ENCODE data around the gene ARHGEF28.
A peak's percentile ranks its signal among the peaks of the same experiment; 100 is the strongest.

Gene ARHGEF28

GRCh38 chr5:73629456-73629855 lies 3.5 kb downstream of the ARHGEF28 start:
- no peak overlapping the region for H2BK5ac ChIP-seq (ENCODE audit: low read depth, low read length, poor library complexity, severe bottlenecking)
- H3K4ac ChIP-seq (ENCODE audit: low read depth in 1 of 2, low read length in 2 of 2), result no peak overlapping the region
- H2BK120ac ChIP-seq (ENCODE audit: low read depth, low read length), result no peak overlapping the region

GRCh38 chr5:73630765-73631164 lies 4.8 kb downstream of the ARHGEF28 start:
- Histone ChIP-seq H4K8ac (ENCODE audit: low read length) (no peak overlapping the region), H2BK5ac (ENCODE audit: low read depth, low read length, poor library complexity, severe bottlenecking) (no peak overlapping the region), H3K23ac (ENCODE audit: low read length in 2 of 2) (no peak overlapping the region), H3K18ac (ENCODE audit: low read depth in 1 of 2, low read length in 2 of 2) (no peak overlapping the region), H3K4me2 (ENCODE audit: low read length, poor library complexity, severe bottlenecking) (no peak overlapping the region), H3K4me1 (ENCODE audit: control insufficient read depth, insufficient read depth, low read depth, low read length) (peaks cover 5% of the 10 kb centered on the region), H3K4ac (ENCODE audit: low read depth in 1 of 2, low read length in 2 of 2) (no peak overlapping the region), H3K27me3 (ENCODE audit: control insufficient read depth in 1 of 2, insufficient read depth in 1 of 2, low read length in 2 of 2) (peaks cover 0 to 26% of the 10 kb centered on the region in 2 experiments), H3K79me1 (replicated peaks; ENCODE audit: low read length, poor library complexity, severe bottlenecking) (peaks cover 2% of the 10 kb centered on the region), H2AK5ac (ENCODE audit: low read length, severe bottlenecking) (no peak overlapping the region), H3K14ac (ENCODE audit: low read length in 2 of 2) (no peak overlapping the region), H2BK12ac (ENCODE audit: low read length in 2 of 2) (no peak overlapping the region), H3K4me3 (ENCODE audit: insufficient read depth in 1 of 2, low read depth in 1 of 2, low read length in 2 of 2) (no peak overlapping the region), H2BK15ac (ENCODE audit: low read depth, poor library complexity, severe bottlenecking) (no peak overlapping the region), H2AFZ (ENCODE audit: low read depth, low read length) (no peak overlapping the region), H3K36me3 (ENCODE audit: control insufficient read depth in 1 of 2, insufficient read depth in 2 of 2, low read depth in 1 of 2, low read length in 2 of 2) (peaks cover 0 to 4% of the 10 kb centered on the region in 2 experiments), H3K9me3 (ENCODE audit: control insufficient read depth, low read length) (no peaks in the 10 kb centered on the region), H2BK120ac (ENCODE audit: low read depth, low read length) (no peak overlapping the region), H3K27ac (ENCODE audit: low read length, poor library complexity, severe bottlenecking) (no peak overlapping the region), H4K91ac (ENCODE audit: low read length) (no peak overlapping the region), H3K9ac (ENCODE audit: low read length) (no peak overlapping the region)
- DNase-seq, result no peak

More at GRCh38 chr5:73629456-73629855, 3.5 kb downstream of the ARHGEF28 start:
- Histone ChIP-seq H2AK5ac (ENCODE audit: low read length, severe bottlenecking) (no peak overlapping the region), H4K91ac (ENCODE audit: low read length) (no peak overlapping the region), H3K9me3 (ENCODE audit: control insufficient read depth, low read length) (no peaks in the 10 kb centered on the region), H2BK15ac (ENCODE audit: low read depth, poor library complexity, severe bottlenecking) (no peak overlapping the region), H3K14ac (ENCODE audit: low read length in 2 of 2) (no peak overlapping the region), H2BK12ac (ENCODE audit: low read length in 2 of 2) (no peak overlapping the region), H3K4me2 (ENCODE audit: low read length, poor library complexity, severe bottlenecking) (no peak overlapping the region), H4K8ac (ENCODE audit: low read length) (no peak overlapping the region), H3K27me3 (ENCODE audit: control insufficient read depth in 1 of 2, insufficient read depth in 1 of 2, low read length in 2 of 2) (peaks cover 0 to 26% of the 10 kb centered on the region in 2 experiments), H3K23ac (ENCODE audit: low read length in 2 of 2) (no peak overlapping the region), H3K9ac (ENCODE audit: low read length) (no peak overlapping the region), H3K4me3 (ENCODE audit: insufficient read depth in 1 of 2, low read depth in 1 of 2, low read length in 2 of 2) (no peak overlapping the region), H3K4me1 (ENCODE audit: control insufficient read depth, insufficient read depth, low read depth, low read length) (peaks cover 9% of the 10 kb centered on the region), H3K79me1 (replicated peaks; ENCODE audit: low read length, poor library complexity, severe bottlenecking) (peaks cover 2% of the 10 kb centered on the region), H3K18ac (ENCODE audit: low read depth in 1 of 2, low read length in 2 of 2) (no peak overlapping the region), H3K27ac (ENCODE audit: low read length, poor library complexity, severe bottlenecking) (no peak overlapping the region), H2AFZ (ENCODE audit: low read depth, low read length) (no peak overlapping the region), H3K36me3 (ENCODE audit: control insufficient read depth in 1 of 2, insufficient read depth in 2 of 2, low read depth in 1 of 2, low read length in 2 of 2) (peaks cover 0 to 4% of the 10 kb centered on the region in 2 experiments)
- DNase-seq, result no peak

- Histone ChIP-seq H3K79me1 (replicated peaks; ENCODE audit: low read length, poor library complexity, severe bottlenecking) (peaks cover 2% of the 10 kb centered on the region), H3K27me3 (ENCODE audit: control insufficient read depth in 1 of 2, insufficient read depth in 1 of 2, low read length in 2 of 2) (peaks cover 0 to 22% of the 10 kb centered on the region in 2 experiments), H4K91ac (ENCODE audit: low read length) (no peak overlapping the region), H2BK120ac (ENCODE audit: low read depth, low read length) (no peak overlapping the region), H3K18ac (ENCODE audit: low read depth in 1 of 2, low read length in 2 of 2) (no peak overlapping the region), H3K27ac (ENCODE audit: low read length, poor library complexity, severe bottlenecking) (no peak overlapping the region), H2BK15ac (ENCODE audit: low read depth, poor library complexity, severe bottlenecking) (no peak overlapping the region), H3K14ac (ENCODE audit: low read length in 2 of 2) (no peak overlapping the region), H3K4me1 (ENCODE audit: control insufficient read depth, insufficient read depth, low read depth, low read length) (peaks cover 5% of the 10 kb centered on the region), H3K9ac (ENCODE audit: low read length) (no peak overlapping the region), H3K4me3 (ENCODE audit: insufficient read depth in 1 of 2, low read depth in 1 of 2, low read length in 2 of 2) (no peak overlapping the region), H4K8ac (ENCODE audit: low read length) (no peak overlapping the region), H3K9me3 (ENCODE audit: control insufficient read depth, low read length) (no peaks in the 10 kb centered on the region), H3K4ac (ENCODE audit: low read depth in 1 of 2, low read length in 2 of 2) (no peak overlapping the region), H3K4me2 (ENCODE audit: low read length, poor library complexity, severe bottlenecking) (no peak overlapping the region), H2BK12ac (ENCODE audit: low read length in 2 of 2) (no peak overlapping the region), H2BK5ac (ENCODE audit: low read depth, low read length, poor library complexity, severe bottlenecking) (no peak overlapping the region), H3K36me3 (ENCODE audit: control insufficient read depth in 1 of 2, insufficient read depth in 2 of 2, low read depth in 1 of 2, low read length in 2 of 2) (peaks cover 0 to 4% of the 10 kb centered on the region in 2 experiments), H2AK5ac (ENCODE audit: low read length, severe bottlenecking) (no peak overlapping the region), H3K23ac (ENCODE audit: low read length in 2 of 2) (no peak overlapping the region), H2AFZ (ENCODE audit: low read depth, low read length) (no peak overlapping the region)
- no peak for DNase-seq
Measured at GRCh38 chr5:73631500-73631899, 5.5 kb downstream of the ARHGEF28 start.

- peak overlapping the region in 1 of 2 experiments; percentile 9 for H3K18ac ChIP-seq (ENCODE audit: low read depth in 1 of 2, low read length in 2 of 2)
- H2BK120ac ChIP-seq (ENCODE audit: low read depth, low read length), result no peak overlapping the region
- peak overlapping the region; percentile 50 for H3K4me2 ChIP-seq (ENCODE audit: low read length, poor library complexity, severe bottlenecking)
- no peak overlapping the region for H2BK15ac ChIP-seq (ENCODE audit: low read depth, poor library complexity, severe bottlenecking)
- peak overlapping the region; percentile 24 for H4K8ac ChIP-seq (ENCODE audit: low read length)
- no peak overlapping the region for H3K4ac ChIP-seq (ENCODE audit: low read depth in 1 of 2, low read length in 2 of 2)
- H2BK12ac ChIP-seq (ENCODE audit: low read length in 2 of 2), result no peak overlapping the region
- WGBS, result 88% methylated on average over 5 of the region's 5 CpGs
- H3K4me1 ChIP-seq (ENCODE audit: control insufficient read depth, insufficient read depth, low read depth, low read length), result peaks cover 7% of the 10 kb centered on the region
- no peak overlapping the region for H4K91ac ChIP-seq (ENCODE audit: low read length)
- DNase-seq, result no peak
- H3K79me1 ChIP-seq (replicated peaks; ENCODE audit: low read length, poor library complexity, severe bottlenecking), result peaks cover 2% of the 10 kb centered on the region
- no peak overlapping the region for H3K14ac ChIP-seq (ENCODE audit: low read length in 2 of 2)
- H2AK5ac ChIP-seq (ENCODE audit: low read length, severe bottlenecking), result peak overlapping the region; percentile 84
- H2BK5ac ChIP-seq (ENCODE audit: low read depth, low read length, poor library complexity, severe bottlenecking), result no peak overlapping the region
- H3K27ac ChIP-seq (ENCODE audit: low read length, poor library complexity, severe bottlenecking), result peak overlapping the region; percentile 51
- no peak overlapping the region for H3K9ac ChIP-seq (ENCODE audit: low read length)
- H3K4me3 ChIP-seq (ENCODE audit: insufficient read depth in 1 of 2, low read depth in 1 of 2, low read length in 2 of 2), result no peak overlapping the region
- peak overlapping the region in 1 of 2 experiments; percentile 59 for H3K23ac ChIP-seq (ENCODE audit: low read length in 2 of 2)
- peaks cover 0 to 4% of the 10 kb centered on the region in 2 experiments for H3K36me3 ChIP-seq (ENCODE audit: control insufficient read depth in 1 of 2, insufficient read depth in 2 of 2, low read depth in 1 of 2, low read length in 2 of 2)
- no peak overlapping the region for H2AFZ ChIP-seq (ENCODE audit: low read depth, low read length)
- H3K9me3 ChIP-seq (ENCODE audit: control insufficient read depth, low read length), result no peaks in the 10 kb centered on the region
- peaks cover 0 to 10% of the 10 kb centered on the region in 2 experiments for H3K27me3 ChIP-seq (ENCODE audit: control insufficient read depth in 1 of 2, insufficient read depth in 1 of 2, low read length in 2 of 2)
Measured at GRCh38 chr5:73633060-73633459, 7.1 kb downstream of the ARHGEF28 start.

Measured in mesenchymal stem cell (in vitro differentiated cells and primary cell).